ENCODE results near the gene ZFP36L1.

Gene ZFP36L1

GRCh38 chr14:68805414-68805813 lies 12.5 kb upstream of the ZFP36L1 start:
- DNase-seq (ENCODE audit: extremely low read depth, low read depth) = no peak
- no peak for TF ChIP-seq CTCF (IDR thresholded peaks at IDR 0.05; ENCODE audit: low read depth, low read length)

GRCh38 chr14:68801631-68802030 lies 8.8 kb upstream of the ZFP36L1 start:
- DNase-seq (ENCODE audit: extremely low read depth, low read depth) = no peak
- no peak for TF ChIP-seq CTCF (IDR thresholded peaks at IDR 0.05; ENCODE audit: low read depth, low read length)

GRCh38 chr14:68800953-68801352 lies 8.1 kb upstream of the ZFP36L1 start:
- TF ChIP-seq CTCF (IDR thresholded peaks at IDR 0.05; ENCODE audit: low read depth, low read length) = no peak
- no peak for DNase-seq (ENCODE audit: extremely low read depth, low read depth)

- no peak for DNase-seq (ENCODE audit: extremely low read depth, low read depth)
Measured at GRCh38 chr14:68800390-68800789, 7.5 kb upstream of the ZFP36L1 start.

GRCh38 chr14:68798621-68799020 lies 5.8 kb upstream of the ZFP36L1 start:
- no peak for TF ChIP-seq CTCF (IDR thresholded peaks at IDR 0.05; ENCODE audit: low read depth, low read length)
- no peak for DNase-seq (ENCODE audit: extremely low read depth, low read depth)

More at GRCh38 chr14:68800390-68800789, 7.5 kb upstream of the ZFP36L1 start:
- TF ChIP-seq CTCF (IDR thresholded peaks at IDR 0.05; ENCODE audit: low read depth, low read length) = no peak

- no peak for DNase-seq (ENCODE audit: extremely low read depth, low read depth)
Measured at GRCh38 chr14:68797121-68797670, 4.3 kb upstream of the ZFP36L1 start.

More at GRCh38 chr14:68797121-68797670, 4.3 kb upstream of the ZFP36L1 start:
- TF ChIP-seq CTCF (IDR thresholded peaks at IDR 0.05; ENCODE audit: low read depth, low read length) = no peak

Data from AG09319 (cell line).